HL-60/S4 treated with phorbol 12-myristate 13-acetate at 8.2 ng/mL for 4 days and 3 days (cell line): Measurements from ENCODE around the gene SMARCE1.

Experiments
- in situ Hi-C: fragments of 300-500 bp; cut with MboI; formaldehyde crosslinking; loops from 2 replicates; pipeline ENCODE4 v1.15.0; 2022; ENCODE audit warnings: low sequenced_read_pairs

Gene SMARCE1

DNA sequence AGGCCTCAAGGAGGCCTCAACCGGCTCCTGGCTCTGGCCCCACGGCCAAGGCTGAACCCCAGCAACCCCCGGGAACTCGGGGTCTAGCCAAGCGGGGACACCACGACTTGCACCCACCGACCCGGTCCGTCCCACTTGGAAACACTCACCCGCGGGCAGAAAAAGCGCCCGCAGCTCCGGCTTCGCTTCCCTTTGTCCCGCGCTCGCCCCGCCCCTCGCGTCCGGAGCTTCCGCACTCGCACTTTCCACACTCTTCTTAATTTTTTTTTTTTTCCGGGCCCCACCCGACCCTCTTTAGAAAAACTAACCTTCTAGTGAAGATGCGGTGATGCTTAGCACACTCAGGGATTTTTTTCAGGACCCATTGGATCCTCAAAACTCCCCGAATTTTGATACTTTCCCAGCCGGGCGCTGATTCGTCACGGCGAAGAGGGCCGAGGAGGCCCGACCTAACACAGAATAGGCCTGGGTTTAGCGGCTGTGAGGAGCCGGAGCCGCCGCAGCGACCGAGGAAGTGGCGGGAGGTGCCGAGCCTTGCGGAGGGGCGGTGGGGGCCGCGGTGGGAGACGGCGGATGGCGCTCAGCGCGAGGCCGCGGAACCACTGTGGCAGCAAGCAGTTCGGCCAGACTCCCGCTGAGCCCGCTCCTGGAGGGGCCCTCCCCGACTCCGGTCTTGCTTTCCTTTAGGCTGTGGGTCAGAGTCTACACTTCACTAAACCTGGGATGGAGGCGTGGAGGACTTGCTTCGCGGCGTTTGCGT is at the start of gene SMARCE1:
Gene SMARCE1, minus strand, starts transcription at position 195 of the 760 bp plus-strand sequence. CDS start 2,016 bp downstream, outside the sequence.
- in situ Hi-C loops, result no loop called here

DNA sequence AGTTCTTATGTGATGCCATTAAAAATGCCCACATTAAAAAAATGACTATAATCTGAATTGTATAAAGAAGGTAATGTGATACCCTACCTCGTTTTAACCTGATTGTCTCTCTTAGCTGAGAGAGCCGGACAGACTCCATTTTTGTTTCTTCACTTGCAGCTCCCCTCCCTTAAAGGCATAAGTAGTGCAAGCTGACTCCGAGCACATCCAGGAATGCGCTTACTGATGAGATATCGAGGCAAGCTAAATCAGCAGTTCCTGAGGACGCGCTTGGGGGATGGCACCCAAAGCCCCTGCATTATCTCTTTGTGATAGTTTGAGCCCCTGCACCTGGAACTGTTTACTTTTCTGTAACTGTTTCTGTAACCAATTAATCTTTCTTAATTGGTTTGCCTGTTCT is 49.7 kb upstream of the SMARCE1 start:
- in situ Hi-C loops, result no loop called here

DNA sequence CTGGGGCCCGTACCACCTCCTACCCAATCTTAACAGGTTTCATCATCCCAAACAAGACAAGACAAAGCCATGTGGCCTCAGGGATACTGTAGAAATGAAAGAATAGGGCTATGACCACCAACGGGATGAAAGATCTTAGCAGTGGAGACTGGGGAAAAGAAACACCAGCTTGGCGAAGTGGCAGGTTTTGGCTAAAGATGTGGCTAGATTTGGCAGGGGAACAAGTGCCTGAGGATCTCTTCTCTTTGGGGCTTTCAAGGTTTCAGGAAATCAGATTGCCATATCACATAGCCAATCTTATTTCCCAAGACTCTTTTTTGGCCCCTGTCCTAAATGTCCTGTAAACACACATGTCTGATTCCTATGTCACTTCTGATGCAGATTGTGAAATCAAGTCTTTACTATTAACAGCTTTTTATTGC is 49.0 kb upstream of the SMARCE1 start:
- in situ Hi-C loops, result no loop called here

DNA sequence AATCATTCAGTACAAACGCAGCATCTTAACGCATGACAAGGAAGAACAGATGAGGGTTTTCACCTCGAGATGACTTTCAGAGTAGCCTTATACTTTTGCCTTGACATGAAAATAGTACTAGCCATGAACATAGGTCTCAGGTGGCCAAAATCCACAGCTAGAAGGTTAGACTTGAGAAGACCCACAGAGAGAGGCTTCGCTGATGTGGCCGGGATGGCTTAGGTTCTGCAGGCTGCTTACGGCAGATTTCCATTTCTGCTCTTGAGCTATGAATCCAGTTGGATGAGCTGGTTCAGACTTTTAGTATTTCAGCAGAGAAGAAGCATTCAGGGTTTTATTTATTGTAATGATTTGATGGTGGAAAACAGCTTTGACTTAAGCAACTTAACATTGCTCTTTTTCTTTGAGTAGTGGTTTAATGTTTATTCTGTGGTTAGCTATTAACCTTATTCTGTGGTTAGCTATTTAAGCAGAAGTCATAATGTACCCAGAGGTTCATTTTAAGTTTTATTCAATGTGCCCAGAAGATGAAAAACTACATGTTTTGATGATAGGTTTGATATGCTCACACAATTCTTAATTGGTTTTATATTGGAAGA is 48.4 kb upstream of the SMARCE1 start:
- in situ Hi-C loops, result no loop called here

DNA sequence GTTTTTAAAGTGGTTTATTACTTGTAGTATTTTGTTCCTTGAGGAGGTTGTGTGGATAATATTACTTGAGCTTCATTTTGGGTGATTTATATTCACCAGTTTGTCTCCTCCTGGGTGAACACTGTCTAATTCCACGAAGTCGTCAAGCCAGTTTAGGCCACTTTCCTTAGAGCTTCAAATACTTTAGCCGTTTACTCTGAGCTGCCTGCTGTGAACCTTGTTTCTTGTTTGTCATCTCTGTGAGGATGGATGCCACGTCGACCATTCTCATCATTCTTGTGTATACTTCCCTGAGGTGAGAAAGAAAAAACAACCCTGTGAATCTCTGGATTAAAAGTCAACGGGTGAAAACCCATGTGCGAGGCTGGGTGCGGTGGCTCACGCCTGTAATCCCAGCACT is 47.0 kb upstream of the SMARCE1 start:
- in situ Hi-C loops, result no loop called here

DNA sequence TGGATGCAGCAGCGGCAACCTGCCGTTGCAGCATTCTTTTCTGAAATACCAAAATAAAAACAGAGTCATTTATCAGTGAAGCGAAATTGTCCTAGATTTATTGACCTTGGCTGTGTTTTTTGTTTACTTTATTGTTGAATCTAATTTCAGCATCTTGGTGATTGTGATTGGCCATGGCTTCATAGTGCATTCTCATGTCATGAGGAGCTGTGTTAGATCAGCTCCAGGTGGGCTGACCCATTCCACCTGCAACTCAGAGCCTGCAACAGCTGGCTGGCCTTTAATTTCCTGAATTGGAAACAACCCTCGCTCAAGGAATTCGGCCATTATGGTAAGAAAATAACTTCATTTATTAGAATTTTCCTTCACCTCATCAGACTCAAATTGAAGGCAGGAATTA is 39.5 kb upstream of the SMARCE1 start:
- in situ Hi-C loops, result no loop called here

DNA sequence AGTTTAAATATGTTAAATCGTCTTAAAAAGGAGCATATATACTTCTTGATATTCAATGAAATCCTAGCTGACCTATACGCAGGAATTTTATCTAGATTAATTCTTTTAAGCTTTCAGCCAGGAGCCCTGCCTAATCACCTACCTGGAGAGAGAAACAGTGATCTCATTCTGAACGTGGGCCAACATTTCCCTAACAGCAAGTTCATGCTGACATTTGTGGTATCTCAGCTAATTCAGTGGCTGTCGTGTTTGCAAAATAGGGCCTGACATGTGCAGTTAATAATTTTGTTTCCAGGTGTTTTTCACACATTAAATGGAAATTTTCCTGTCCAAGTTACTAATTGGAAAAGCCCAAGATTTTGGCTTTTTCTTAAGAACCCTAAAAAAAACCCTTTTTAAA is 38.6 kb upstream of the SMARCE1 start:
- in situ Hi-C loops, result no loop called here

DNA sequence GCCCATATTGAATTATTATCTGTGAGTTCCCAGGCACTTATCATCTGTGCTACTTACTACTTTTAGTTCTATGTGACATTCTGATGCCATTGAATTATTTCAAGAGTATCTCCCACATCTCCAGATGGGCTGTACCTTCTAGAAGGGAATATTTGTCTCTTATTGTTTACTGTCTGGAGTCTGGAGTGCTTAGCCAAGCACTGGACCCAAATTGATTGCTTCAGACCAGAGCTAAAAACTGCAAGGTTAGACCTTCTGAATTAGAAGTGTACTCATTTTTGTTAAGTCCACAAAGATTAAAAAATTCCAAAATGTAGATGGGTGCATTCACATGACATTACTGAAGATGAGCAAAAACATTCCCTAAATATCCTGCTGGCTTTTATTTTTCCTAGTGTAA is 33.4 kb upstream of the SMARCE1 start:
- in situ Hi-C loops, result no loop called here

DNA sequence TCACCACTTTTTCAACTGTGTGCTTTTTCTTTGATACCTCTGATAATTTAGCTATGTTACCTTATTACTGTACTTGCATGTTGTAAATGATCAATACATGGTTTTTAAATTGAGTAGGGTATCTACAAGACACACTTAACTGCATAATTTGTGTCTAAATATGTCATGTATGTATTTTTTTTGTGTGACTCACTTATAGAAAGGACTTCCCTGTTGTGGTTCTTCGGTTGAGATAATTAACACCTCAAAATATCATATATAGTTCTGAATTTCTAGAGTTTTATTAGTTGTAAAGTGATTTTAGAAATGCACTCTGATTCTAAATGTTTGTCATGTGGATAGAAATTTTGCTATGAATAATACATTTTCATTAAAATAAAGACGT is 31.9 kb upstream of the SMARCE1 start:
- in situ Hi-C loops, result no loop called here

DNA sequence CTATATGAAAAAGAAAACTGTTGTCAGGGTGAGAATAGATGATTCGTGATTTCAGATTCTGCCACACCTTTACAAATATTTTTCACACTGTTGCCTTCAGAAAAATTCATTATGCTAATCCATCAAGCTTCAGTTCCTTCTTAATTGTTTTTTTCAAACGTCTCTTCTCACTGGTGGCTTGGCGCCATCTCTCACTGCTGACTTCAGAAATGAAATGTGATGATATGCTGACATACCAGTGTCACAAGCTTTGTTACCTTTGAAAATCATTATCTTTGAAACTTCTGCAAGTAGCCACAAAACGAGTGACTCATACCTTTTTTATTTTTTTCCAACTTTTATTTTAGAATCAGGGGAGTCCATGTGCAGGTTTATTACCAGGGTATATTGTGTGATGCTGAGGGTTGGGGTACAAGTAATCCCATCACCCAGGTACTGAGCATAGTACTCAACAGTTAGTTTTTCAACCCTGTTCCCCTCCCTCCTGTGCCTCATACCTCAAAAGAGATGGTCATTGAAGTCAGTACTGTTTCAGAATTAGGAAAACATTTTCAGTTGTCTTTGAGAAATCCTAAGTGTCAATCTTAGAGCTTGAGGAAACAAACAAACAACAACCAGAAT is 31.4 kb upstream of the SMARCE1 start:
- in situ Hi-C loops, result no loop called here

DNA sequence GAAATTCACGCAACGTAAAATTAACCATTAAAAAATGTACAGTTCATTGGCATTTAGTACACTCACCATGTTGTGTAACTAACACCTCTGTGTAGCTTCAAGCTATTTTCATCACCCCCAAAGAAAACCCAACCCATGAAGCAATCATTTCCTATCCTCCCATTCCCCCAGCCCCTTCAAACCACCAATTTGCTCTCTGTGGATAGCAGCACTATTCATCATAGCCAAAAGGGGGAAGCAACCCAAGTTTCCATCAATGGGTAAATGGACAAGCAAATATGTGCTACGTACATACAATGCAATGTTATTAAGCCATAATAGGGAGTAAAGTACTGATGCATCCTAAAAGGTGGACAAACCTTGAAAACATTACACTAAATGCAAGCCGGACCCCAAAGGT is 28.3 kb upstream of the SMARCE1 start:
- in situ Hi-C loops, result no loop called here

DNA sequence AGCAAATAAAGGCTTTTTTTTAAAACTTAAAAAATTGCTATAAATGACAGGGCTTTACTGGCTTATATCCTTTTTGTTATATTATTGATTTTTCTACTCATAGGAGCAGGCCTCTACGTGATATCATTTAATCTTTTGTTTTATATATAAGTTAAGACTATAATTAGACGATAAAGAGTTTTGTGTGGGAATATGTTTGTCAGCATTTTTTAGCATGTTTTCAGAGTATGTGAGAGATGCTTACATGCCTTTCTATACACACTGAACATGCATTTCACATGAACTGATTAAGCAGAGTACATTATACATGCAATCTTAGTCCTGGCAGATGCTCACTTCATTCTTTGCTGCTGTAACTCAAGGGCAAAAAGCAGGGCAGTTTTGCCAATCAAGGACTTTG is 25.0 kb upstream of the SMARCE1 start:
- in situ Hi-C loops, result no loop called here

DNA sequence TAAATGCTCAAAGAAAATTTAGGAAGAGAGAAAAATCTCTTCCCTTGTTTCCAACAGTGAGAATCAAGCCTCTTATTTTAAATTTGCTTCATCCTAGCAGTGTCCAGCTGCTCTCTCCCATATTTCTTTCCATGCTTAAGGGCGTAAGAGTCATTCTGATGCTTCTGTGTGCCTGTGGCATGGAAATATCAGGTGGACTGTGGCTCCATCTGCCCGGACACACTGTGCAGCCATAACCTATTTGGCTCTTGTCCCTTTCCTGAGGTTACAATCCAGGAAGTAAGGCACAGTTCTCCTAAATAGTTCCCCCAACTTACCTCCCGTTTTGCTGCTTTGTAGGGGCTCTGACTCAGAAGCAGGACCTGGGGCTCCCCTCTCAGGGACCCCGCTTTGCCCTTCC is 23.7 kb upstream of the SMARCE1 start:
- in situ Hi-C loops, result no loop called here

DNA sequence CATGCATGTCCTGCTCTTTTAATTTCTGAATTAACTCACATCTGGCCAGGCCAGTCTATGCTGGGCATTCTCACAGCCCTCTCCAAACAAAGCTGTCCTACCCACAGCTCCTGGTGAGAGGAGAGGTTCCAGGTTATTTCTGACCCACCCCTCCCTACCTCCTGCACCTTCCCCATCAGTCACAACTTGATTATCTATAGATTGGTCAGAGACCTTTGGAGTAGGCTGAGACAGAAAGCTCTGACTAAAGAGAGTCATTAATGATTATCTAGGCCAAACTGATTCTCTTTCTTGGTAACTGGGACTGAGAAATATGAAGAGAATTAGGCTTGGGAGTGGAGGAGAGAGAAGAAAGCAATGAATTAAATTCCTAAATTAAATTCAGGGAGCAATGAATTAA is 18.7 kb upstream of the SMARCE1 start:
- in situ Hi-C loops, result no loop called here

DNA sequence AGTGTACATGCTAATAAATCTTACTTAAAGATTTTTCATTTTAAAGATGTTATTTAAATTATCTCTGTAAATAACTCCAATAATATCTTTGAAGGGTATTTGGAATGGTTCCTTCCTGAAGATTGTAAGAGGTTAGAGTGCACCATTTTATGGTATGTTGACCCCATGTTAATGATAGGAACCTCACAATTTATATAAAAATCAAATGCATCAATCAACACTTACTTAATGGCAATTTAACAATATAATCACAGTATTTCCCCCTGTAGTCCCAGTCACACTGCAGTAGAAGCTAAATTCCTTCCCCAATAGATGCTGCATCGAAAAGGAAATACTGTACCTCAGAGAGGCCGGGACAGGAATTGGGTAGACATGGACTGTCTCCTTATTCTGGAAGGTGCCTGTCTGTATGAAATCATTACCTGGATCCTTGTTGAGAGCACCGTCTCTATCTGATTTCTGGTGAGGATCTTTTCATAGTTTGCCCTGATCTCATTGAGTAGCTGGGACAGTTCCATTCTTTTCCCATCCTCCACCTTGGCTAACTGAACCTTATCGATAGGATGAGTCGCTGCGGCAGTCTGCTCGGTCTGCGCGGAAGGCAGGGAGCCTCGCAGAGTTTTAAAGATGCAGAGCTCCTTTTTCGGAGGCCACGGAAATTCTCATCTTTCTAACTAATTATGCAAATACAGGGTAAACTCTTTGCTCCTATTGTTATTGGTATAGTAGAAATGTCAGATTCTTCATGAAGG is 17.1 kb upstream of the SMARCE1 start, which contains the start of gene KRT222:
Gene KRT222, minus strand, starts transcription at position 596 of the 752 bp plus-strand sequence. Its CDS starts 78 bp downstream, at position 518.
- in situ Hi-C loops, result no loop called here

DNA sequence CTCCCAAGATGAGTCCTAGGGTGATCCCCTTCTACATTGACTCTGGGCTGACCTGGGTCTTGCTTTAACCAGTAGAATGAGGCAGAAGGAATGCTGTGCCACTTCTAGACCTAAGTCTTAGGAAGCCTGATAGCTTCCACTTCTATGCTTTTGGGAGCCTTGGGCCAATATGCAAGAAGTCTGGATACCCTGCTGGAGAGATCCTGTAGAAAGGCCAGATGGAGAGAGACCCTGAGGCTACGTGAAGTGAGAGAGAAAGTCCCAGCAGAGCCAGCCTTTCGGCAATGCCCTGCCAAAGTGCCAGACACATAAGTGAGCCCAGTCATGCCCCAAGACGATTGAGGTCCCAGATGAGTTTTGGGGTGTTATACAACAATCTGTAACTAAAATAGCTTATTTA is 15.6 kb upstream of the SMARCE1 start:
- in situ Hi-C loops, result no loop called here

DNA sequence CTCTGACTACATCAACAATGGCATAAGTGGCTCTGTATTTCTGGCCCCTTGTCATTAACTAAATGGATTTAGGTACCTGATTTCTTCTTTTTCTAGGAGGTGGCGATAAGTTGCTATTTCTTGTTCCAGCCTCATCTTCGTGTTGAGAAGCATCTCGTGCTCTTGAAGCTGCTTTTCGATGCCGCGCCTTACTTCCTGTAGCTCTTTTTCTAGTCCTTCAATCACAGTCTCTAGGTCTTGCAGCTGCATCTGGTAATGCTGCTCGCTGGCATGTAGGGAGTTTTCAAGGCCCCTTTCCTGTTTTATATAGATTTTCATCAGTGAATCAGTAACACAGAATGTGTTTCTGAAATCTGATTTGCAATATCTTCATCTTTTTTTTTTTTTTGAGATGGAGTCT is 12.3 kb upstream of the SMARCE1 start:
- in situ Hi-C loops, result no loop called here

DNA sequence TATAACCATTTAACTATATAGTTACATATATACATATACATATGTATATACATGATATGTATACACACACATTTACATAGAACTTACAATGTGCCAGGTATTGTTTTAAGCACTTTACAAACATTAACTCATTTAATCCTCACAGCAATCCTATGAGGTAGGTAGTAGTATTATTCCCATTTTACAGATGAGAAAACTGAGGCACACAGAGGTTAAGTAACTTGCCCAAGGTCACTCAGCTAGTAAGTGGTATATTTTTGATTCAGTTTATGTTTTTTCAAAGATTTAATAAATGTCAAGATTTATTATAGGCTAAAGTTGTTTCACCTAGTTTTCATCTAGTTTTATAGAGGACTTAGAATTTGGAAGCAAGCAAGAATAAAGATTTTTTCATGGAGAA is 10.8 kb upstream of the SMARCE1 start:
- in situ Hi-C loops, result no loop called here

DNA sequence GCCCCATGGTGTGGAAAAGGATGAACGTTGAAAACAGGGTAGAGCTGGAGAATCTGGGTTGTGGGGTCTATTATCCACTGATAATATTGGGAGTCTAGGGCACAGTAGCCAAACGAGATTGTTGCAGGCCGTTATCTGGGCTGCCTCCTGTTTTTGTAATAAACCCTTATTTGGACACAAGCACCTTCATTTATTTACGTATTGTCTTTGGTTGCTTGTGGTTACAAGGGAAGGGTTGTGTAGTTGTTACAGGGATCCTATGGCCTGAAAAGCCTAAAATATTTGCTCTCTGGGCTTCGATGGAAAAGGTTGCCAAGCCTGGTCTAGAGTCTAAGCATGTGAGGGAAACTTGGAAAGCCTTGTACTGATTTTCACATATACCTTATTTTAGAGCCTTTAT is 4.3 kb upstream of the SMARCE1 start:
- in situ Hi-C loops, result no loop called here

DNA sequence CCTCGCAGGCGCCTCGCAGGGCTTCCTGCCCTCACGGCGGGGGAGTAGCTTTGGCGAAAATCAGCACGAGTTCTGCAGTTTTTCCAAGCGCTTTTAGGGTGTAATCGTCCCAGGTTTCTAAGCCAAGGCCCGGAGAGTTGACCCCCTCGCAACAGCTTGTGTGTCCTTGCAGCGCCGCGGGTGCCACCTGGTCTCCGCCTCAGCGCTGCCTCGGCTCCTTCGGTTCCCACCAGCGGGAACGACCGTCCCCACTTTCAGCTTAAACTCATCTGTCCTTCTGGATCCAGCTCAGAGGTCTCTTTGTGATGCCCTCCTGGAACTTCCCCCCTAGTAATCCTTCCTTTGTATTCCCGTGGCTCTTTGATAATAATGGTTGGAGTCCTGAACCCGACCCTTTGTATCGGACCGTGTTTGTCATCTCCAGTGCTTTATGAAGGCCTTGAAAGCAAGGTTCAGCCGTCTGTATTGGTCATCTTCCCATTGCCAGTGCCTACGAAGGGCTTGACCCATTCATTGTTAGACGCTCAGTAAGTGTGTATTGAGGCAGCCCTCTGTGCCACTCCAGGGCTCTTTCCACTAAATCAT is 858 bp upstream of the SMARCE1 start:
- in situ Hi-C loops, result no loop called here
